Stimulated activated CD8-positive, alpha-beta memory T cell treated with anti-CD3 and anti-CD28 coated beads, Interleukin-15, amount 100 ng/mL, for 24 hours (primary cell): ENCODE measurements around the gene COL17A1.

Experiments used
- DNase-seq: peaks from one replicate; pipeline ENCODE4 v3.0.0-alpha.2; 2020; ENCODE audit warnings: low read depth

Gene COL17A1

GRCh38 chr10:104032144-104032775 is 53.4 kb downstream of the COL17A1 start:
- DNase-seq: no peak

GRCh38 chr10:104031631-104032030 is 54.0 kb downstream of the COL17A1 start:
- DNase-seq: no peak

GRCh38 chr10:104029521-104029860 is 56.2 kb downstream of the COL17A1 start:
- no peak for DNase-seq

GRCh38 chr10:104028823-104029520 is 56.7 kb downstream of the COL17A1 start:
- no peak for DNase-seq

GRCh38 chr10:104028146-104028545 is 57.5 kb downstream of the COL17A1 start:
- no peak for DNase-seq

- no peak for DNase-seq
Measured at GRCh38 chr10:104026762-104027161, 58.9 kb downstream of the COL17A1 start.

- DNase-seq: no peak
Measured at GRCh38 chr10:104025524-104025923, 60.2 kb downstream of the COL17A1 start.

GRCh38 chr10:104022026-104022425 is 63.7 kb downstream of the COL17A1 start:
- DNase-seq: no peak

- DNase-seq: no peak
Measured at GRCh38 chr10:104021246-104021645, 64.4 kb downstream of the COL17A1 start.

GRCh38 chr10:104020020-104020419 is 65.7 kb downstream of the COL17A1 start:
- DNase-seq: no peak

- DNase-seq: no peak
Measured at GRCh38 chr10:104018471-104018870, 67.2 kb downstream of the COL17A1 start.

GRCh38 chr10:104016661-104017060 is 69.0 kb downstream of the COL17A1 start:
- DNase-seq: no peak

GRCh38 chr10:104014176-104014575 is 71.5 kb downstream of the COL17A1 start:
- no peak for DNase-seq

- DNase-seq: no peak
Measured at GRCh38 chr10:104013489-104013888, 72.2 kb downstream of the COL17A1 start.

GRCh38 chr10:104011904-104012303 is 73.8 kb downstream of the COL17A1 start:
- no peak for DNase-seq

- no peak for DNase-seq
Measured at GRCh38 chr10:104005172-104005863, 80.4 kb downstream of the COL17A1 start.

- DNase-seq: no peak
Measured at GRCh38 chr10:104002911-104003310, 82.8 kb downstream of the COL17A1 start.

GRCh38 chr10:103998805-103999204 is 86.9 kb downstream of the COL17A1 start:
- DNase-seq: no peak

GRCh38 chr10:103995134-103995533 is 90.5 kb downstream of the COL17A1 start:
- DNase-seq: no peak

GRCh38 chr10:103991393-103992128 is 94.1 kb downstream of the COL17A1 start:
- no peak for DNase-seq

- no peak for DNase-seq
Measured at GRCh38 chr10:103990531-103990930, 95.1 kb downstream of the COL17A1 start.

GRCh38 chr10:103990121-103990520 is 95.6 kb downstream of the COL17A1 start:
- no peak for DNase-seq

GRCh38 chr10:103986360-103986759 is 99.3 kb downstream of the COL17A1 start:
- DNase-seq: no peak
